HK-2 (cell line): ENCODE data around the gene SPOCK1.

Experiments
- DNase-seq: peaks from one replicate; pipeline ENCODE4 v3.0.0-alpha.2; 2018; ENCODE audit not compliant: unreplicated experiment

Gene SPOCK1

GRCh38 chr5:137300411-137301240 lies 198.5 kb downstream of the SPOCK1 start:
- DNase-seq: no peak

- peak; percentile 44 for DNase-seq
Observed at GRCh38 chr5:137296213-137296781, 202.8 kb downstream of the SPOCK1 start.

GRCh38 chr5:137294604-137295003 lies 204.5 kb downstream of the SPOCK1 start:
- no peak for DNase-seq

- no peak for DNase-seq
Observed at GRCh38 chr5:137292461-137293027, 206.6 kb downstream of the SPOCK1 start.

GRCh38 chr5:137291436-137291835 lies 207.7 kb downstream of the SPOCK1 start:
- DNase-seq: no peak

- no peak for DNase-seq
Observed at GRCh38 chr5:137291031-137291430, 208.1 kb downstream of the SPOCK1 start.

- DNase-seq: no peak
Observed at GRCh38 chr5:137290373-137290772, 208.8 kb downstream of the SPOCK1 start.

- DNase-seq: no peak
Observed at GRCh38 chr5:137289856-137290255, 209.3 kb downstream of the SPOCK1 start.

GRCh38 chr5:137287569-137287968 lies 211.6 kb downstream of the SPOCK1 start:
- DNase-seq: no peak

GRCh38 chr5:137286025-137286610 lies 213.0 kb downstream of the SPOCK1 start:
- DNase-seq: no peak

GRCh38 chr5:137283801-137284200 lies 215.3 kb downstream of the SPOCK1 start:
- no peak for DNase-seq

GRCh38 chr5:137282216-137282615 lies 216.9 kb downstream of the SPOCK1 start:
- DNase-seq: no peak

GRCh38 chr5:137281201-137281600 lies 217.9 kb downstream of the SPOCK1 start:
- DNase-seq: no peak

- DNase-seq: no peak
Observed at GRCh38 chr5:137280656-137281055, 218.5 kb downstream of the SPOCK1 start.

GRCh38 chr5:137279521-137280231 lies 219.4 kb downstream of the SPOCK1 start:
- no peak for DNase-seq

- DNase-seq: no peak
Observed at GRCh38 chr5:137278476-137278875, 220.7 kb downstream of the SPOCK1 start.

GRCh38 chr5:137275083-137275482 lies 224.0 kb downstream of the SPOCK1 start:
- DNase-seq: no peak

- no peak for DNase-seq
Observed at GRCh38 chr5:137273511-137273910, 225.6 kb downstream of the SPOCK1 start.

- DNase-seq: no peak
Observed at GRCh38 chr5:137272831-137273230, 226.3 kb downstream of the SPOCK1 start.

GRCh38 chr5:137269946-137270345 lies 229.2 kb downstream of the SPOCK1 start:
- no peak for DNase-seq

GRCh38 chr5:137269274-137269673 lies 229.9 kb downstream of the SPOCK1 start:
- no peak for DNase-seq

GRCh38 chr5:137268646-137269045 lies 230.5 kb downstream of the SPOCK1 start:
- DNase-seq: no peak
